ENCODE measurements around the gene ADCY6. TPM values are rescaled to one million over a fixed set of nuclear protein-coding genes. Genes with fewer than 3 reads are reported as not detected.

The ADCY6 gene
- total RNA-seq, 2 donors from 2014 or later: 52.8 to 58.6 TPM

GRCh38 chr12:48831257-48831656 lies 42.4 kb upstream of the ADCY6 start:
- no peak for TF ChIP-seq CTCF (conservative IDR thresholded peaks at IDR 0.05)
- Mint-ChIP-seq H3K4me3 (no peak overlapping the region), H3K27me3 (ENCODE audit: insufficient read depth) (no peaks in the 10 kb centered on the region), H3K9me3 (no peaks in the 10 kb centered on the region), H3K36me3 (ENCODE audit: low read depth) (peaks cover 66% of the 10 kb centered on the region), H3K4me1 (no peaks in the 10 kb centered on the region), H3K27ac (no peak overlapping the region)
- Histone ChIP-seq H3K36me3 (ENCODE audit: control insufficient read depth, insufficient read depth, low read length) (peaks cover 80% of the 10 kb centered on the region), H3K9me3 (ENCODE audit: control insufficient read depth, low read length) (no peaks in the 10 kb centered on the region), H3K9ac (ENCODE audit: extremely low read depth, low read length, poor library complexity, severe bottlenecking) (no peak overlapping the region), H3K27me3 (ENCODE audit: control insufficient read depth, insufficient read depth, low read length, poor library complexity, severe bottlenecking) (no peaks in the 10 kb centered on the region), H3K27ac (ENCODE audit: low read depth, low read length) (no peak overlapping the region), H3K4me3 (ENCODE audit: low read length) (no peak overlapping the region), H3K4me1 (ENCODE audit: control insufficient read depth, insufficient read depth, low read length) (no peaks in the 10 kb centered on the region)
- WGBS, 2 experiments (ENCODE audit: insufficient coverage in 1 of 2, insufficient read length in 1 of 2): 90 to 98% methylated on average over 4 to 6 of the region's 6 CpGs
- DNase-seq: no peak

GRCh38 chr12:48828841-48829575 lies 40.1 kb upstream of the ADCY6 start:
- DNase-seq: no peak
- peaks cover 69% of the 10 kb centered on the region for H3K36me3 Mint-ChIP-seq (ENCODE audit: low read depth)
- H3K9me3 Mint-ChIP-seq: no peaks in the 10 kb centered on the region
- H3K4me1 Mint-ChIP-seq: no peaks in the 10 kb centered on the region
- no peak overlapping the region for H3K27ac Mint-ChIP-seq
- no peak for TF ChIP-seq CTCF (conservative IDR thresholded peaks at IDR 0.05)
- Histone ChIP-seq H3K4me3 (ENCODE audit: low read length) (no peak overlapping the region), H3K4me1 (ENCODE audit: control insufficient read depth, insufficient read depth, low read length) (no peaks in the 10 kb centered on the region), H3K9ac (ENCODE audit: extremely low read depth, low read length, poor library complexity, severe bottlenecking) (no peak overlapping the region), H3K27ac (ENCODE audit: low read depth, low read length) (no peak overlapping the region), H3K36me3 (ENCODE audit: control insufficient read depth, insufficient read depth, low read length) (peaks cover 76% of the 10 kb centered on the region), H3K27me3 (ENCODE audit: control insufficient read depth, insufficient read depth, low read length, poor library complexity, severe bottlenecking) (no peaks in the 10 kb centered on the region), H3K9me3 (ENCODE audit: control insufficient read depth, low read length) (no peaks in the 10 kb centered on the region)
- WGBS, 2 experiments (ENCODE audit: insufficient coverage in 1 of 2, insufficient read length in 1 of 2): 95 to 98% methylated on average over 10 to 16 of the region's 16 CpGs
- no peaks in the 10 kb centered on the region for H3K27me3 Mint-ChIP-seq (ENCODE audit: insufficient read depth)
- H3K4me3 Mint-ChIP-seq: no peak overlapping the region

GRCh38 chr12:48828293-48828692 lies 39.4 kb upstream of the ADCY6 start:
- no peak for TF ChIP-seq CTCF (conservative IDR thresholded peaks at IDR 0.05)
- Mint-ChIP-seq H3K27me3 (ENCODE audit: insufficient read depth) (peaks cover 2% of the 10 kb centered on the region), H3K4me3 (no peak overlapping the region), H3K27ac (no peak overlapping the region), H3K36me3 (ENCODE audit: low read depth) (peaks cover 69% of the 10 kb centered on the region), H3K4me1 (no peaks in the 10 kb centered on the region), H3K9me3 (no peaks in the 10 kb centered on the region)
- Histone ChIP-seq H3K4me1 (ENCODE audit: control insufficient read depth, insufficient read depth, low read length) (no peaks in the 10 kb centered on the region), H3K27me3 (ENCODE audit: control insufficient read depth, insufficient read depth, low read length, poor library complexity, severe bottlenecking) (no peaks in the 10 kb centered on the region), H3K27ac (ENCODE audit: low read depth, low read length) (no peak overlapping the region), H3K4me3 (ENCODE audit: low read length) (no peak overlapping the region), H3K9me3 (ENCODE audit: control insufficient read depth, low read length) (no peaks in the 10 kb centered on the region), H3K9ac (ENCODE audit: extremely low read depth, low read length, poor library complexity, severe bottlenecking) (no peak overlapping the region), H3K36me3 (ENCODE audit: control insufficient read depth, insufficient read depth, low read length) (peaks cover 70% of the 10 kb centered on the region)
- no peak for DNase-seq
- 90 to 100% methylated on average over 2 of the region's 2 CpGs for WGBS, 2 experiments (ENCODE audit: insufficient coverage in 1 of 2, insufficient read length in 1 of 2)

All from endodermal cell (in vitro differentiated cells).